Measurements from ENCODE around the gene TAC4.
A peak's percentile ranks its signal among the peaks of the same experiment; 100 is the strongest.

Gene TAC4

DNA sequence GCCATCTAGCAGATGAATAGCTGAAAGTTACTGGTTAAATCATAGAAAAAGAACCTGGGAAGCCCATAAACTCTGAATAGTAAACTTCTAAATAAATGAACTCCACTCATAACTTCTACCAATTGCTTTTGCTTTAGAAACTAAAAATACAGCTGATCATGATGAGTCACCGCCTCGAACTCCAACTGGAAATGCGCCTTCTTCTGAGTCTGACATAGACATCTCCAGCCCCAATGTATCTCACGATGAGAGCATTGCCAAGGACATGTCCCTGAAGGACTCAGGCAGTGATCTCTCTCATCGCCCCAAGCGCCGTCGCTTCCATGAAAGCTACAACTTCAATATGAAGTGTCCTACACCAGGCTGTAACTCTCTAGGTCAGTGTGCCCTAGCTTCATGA, 49.7 kb downstream of the TAC4 start:
- no peak for DNase-seq

GRCh38 chr17:49795372-49795771, 52.5 kb downstream of the TAC4 start:
- no peak for DNase-seq

DNA sequence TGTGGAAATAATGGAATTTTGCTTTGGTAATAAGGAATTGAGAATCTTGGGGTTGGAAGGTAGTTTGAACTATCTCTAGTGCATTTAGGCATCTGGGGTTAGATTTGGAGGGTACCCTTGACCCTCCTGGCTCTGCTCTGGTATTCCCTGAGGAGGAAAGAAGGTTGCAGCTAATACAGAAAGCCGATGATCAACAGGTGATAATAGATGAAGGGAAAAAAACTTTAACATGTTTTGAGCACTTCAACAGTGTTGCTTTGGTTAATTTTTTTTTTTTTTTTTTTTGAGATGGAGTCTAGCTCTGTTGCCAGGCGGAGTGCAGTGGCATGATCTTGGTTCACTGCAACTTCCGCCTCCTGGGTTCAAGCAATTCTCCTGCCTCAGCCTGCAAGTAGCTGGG, 54.6 kb downstream of the TAC4 start:
- DNase-seq: no peak

GRCh38 chr17:49789243-49789578, 58.7 kb downstream of the TAC4 start:
- DNase-seq: no peak

- DNase-seq: peak; percentile 94
Observed at GRCh38 chr17:49788478-49789242, 59.2 kb downstream of the TAC4 start, which contains the start of gene KAT7. TSS of gene KAT7 (plus strand) at chr17:49788681. CDS start at chr17:49788835, 154 bp downstream.
